ENCODE results near the gene ADAMTS16. TPM values are rescaled to one million over a fixed set of nuclear protein-coding genes. Genes with fewer than 3 reads are reported as not detected.

ADAMTS16 gene
- polyA plus RNA-seq, 4 donors, result 43.5 to 84.3 (median 72.6) TPM

DNA sequence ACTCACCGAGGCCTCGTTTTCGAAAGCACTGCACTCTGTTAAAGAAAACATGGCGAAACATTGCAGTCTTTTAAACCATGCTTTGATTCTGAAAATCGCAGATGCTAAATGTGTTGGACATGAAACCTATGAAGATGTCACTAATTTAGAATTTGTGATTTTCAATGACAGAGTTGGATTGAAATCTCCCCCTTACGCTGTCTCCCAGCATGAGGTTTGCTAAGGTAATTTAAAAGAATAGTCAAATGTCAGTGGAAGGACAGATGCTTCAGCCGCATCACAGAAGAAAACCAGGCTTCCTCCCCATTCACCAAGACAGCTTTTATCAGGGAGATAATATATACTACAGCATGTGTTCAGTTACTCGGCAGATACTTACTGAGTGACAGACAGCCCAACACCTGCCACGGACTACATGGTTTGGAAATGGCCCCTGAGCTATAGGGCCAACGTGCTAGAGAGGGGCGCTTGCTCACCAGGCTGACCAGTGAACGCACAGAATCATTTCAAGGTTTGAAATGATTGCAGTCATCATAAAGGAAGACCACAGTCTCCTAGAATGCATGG is 136.9 kb downstream of the ADAMTS16 start:
- DNase-seq (ENCODE audit: low read depth in 4 of 4, low spot score in 3 of 4), result no peak

GRCh38 chr5:5278201-5278814 is 138.2 kb downstream of the ADAMTS16 start:
- no peak for DNase-seq (ENCODE audit: low read depth in 4 of 4, low spot score in 3 of 4)

DNA sequence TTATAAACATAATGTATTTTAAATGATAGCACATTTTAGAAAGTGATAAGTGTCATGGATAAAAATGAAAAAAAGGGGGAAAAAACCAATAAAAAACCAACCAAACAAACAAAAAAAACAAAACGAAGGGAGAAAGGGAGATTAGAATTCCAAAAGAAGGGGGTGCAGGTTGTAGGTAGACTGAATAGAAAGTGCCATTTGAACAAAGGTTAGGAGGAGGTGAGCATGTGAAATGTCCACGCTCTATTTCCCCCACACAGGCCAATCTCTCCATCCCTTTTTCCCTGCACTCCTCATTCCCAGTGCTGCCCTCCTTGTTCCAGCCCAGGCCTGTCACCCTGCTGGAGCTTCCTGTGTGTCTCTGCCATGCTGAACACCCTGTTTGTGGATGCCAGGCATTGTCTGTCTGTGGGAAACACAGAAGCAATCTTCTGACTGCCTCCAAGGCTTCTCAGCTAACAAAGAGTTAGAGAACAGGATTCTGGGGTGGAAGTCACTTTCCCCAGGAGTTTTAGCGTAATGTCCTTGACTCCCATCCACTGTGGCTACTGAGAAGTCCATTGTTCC is 138.8 kb downstream of the ADAMTS16 start:
- no peak for DNase-seq (ENCODE audit: low read depth in 4 of 4, low spot score in 3 of 4)

- no peak for DNase-seq (ENCODE audit: low read depth in 4 of 4, low spot score in 3 of 4)
Observed at GRCh38 chr5:5285906-5286305, 145.8 kb downstream of the ADAMTS16 start.

- no peak for DNase-seq (ENCODE audit: low read depth in 4 of 4, low spot score in 3 of 4)
Observed at GRCh38 chr5:5287419-5287818, 147.3 kb downstream of the ADAMTS16 start.

GRCh38 chr5:5288201-5288600 is 148.1 kb downstream of the ADAMTS16 start:
- DNase-seq (ENCODE audit: low read depth in 4 of 4, low spot score in 3 of 4), result no peak

- no peak for DNase-seq (ENCODE audit: low read depth in 4 of 4, low spot score in 3 of 4)
Observed at GRCh38 chr5:5289537-5289936, 149.4 kb downstream of the ADAMTS16 start.

DNA sequence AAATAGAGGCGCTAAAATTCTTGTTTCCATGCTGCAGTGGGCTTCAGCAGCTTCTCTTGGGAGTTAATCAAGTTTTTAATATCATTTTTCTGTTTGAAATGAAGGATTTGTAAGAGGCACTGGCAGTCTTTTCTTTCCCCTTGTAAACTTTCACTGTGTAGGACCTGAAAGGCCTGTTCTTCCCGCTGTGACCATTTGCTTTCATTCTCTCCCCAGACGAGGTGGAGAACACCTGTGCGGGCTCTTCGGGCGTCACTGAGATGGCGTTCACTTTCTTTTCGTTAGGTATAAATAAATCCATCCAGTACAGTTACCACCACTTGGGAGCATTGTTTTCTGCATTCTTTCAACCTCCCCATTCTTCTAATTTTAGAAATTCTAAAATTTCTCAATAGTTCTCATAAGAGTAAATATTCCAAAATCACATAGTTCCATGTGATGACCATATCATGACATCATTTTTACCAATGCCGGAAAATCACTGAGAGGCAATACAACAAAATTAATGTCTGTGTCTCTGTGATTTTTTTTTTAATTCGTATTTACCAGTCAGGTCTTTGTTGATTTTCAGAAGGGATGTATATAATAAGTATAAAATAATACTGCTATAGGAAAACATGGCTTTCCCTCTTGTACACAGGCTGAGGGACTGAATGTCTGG is 150.7 kb downstream of the ADAMTS16 start:
- no peak for DNase-seq (ENCODE audit: low read depth in 4 of 4, low spot score in 3 of 4)

DNA sequence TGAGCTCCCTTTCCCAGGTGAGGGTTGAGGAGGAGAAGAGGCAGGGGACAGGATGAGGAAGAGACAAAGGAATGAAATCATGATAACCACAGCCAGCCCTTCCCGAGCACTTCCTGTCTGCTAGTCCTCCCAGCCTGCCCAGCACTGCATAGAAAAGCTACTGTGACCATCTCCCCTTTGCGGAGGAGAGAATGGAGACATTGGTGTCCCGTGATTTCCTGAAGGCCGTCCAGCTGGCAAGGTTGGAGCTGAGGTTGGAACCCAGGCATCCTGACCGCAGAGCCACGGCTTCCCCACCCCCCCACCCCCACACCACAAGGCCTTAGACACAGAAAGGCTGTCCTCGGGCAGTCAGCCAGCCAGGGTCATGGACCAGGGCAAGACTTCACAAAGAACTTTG is 151.2 kb downstream of the ADAMTS16 start:
- no peak for DNase-seq (ENCODE audit: low read depth in 4 of 4, low spot score in 3 of 4)

- no peak for DNase-seq (ENCODE audit: low read depth in 4 of 4, low spot score in 3 of 4)
Observed at GRCh38 chr5:5293029-5293428, 152.9 kb downstream of the ADAMTS16 start.

DNA sequence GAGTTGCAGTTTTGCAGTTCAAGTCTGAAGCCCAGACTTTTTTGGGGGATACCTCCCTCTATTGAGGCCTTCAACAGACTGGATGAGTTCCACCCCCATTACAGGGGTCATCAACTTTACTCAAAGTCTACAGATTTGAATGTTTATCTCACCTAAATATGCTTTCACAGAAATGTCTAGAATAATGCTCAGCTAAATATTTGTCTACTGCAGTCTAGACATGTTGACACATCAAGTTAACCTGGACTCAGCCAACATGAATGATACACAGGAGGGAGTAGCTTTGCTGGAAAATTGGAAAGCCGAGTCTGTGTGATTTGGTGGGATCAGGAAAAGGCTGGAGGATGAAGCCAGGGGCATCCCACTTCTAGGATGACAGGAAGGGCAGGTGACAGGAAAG is 154.3 kb downstream of the ADAMTS16 start:
- DNase-seq (ENCODE audit: low read depth in 4 of 4, low spot score in 3 of 4), result no peak

GRCh38 chr5:5295351-5295750 is 155.2 kb downstream of the ADAMTS16 start:
- DNase-seq (ENCODE audit: low read depth in 4 of 4, low spot score in 3 of 4), result no peak

DNA sequence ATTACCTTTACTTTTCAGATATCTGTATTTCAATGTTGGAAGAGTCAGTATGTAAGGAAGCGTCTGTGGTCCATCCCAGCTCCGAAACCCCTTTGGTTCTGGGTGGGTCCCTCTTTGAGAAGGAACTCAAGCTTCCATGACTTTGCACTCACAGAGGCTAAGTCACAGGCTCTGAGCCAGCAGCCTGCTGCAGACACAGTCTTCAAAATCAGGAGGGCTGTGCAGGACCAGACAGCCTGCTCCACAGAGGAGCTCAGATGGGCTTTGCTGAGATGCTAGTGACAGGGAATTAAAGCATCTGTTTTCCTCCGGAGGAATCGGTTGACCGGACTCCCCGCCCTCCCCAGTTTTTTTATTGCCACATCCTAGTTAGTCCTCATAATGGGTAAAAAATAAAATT is 155.9 kb downstream of the ADAMTS16 start:
- no peak for DNase-seq (ENCODE audit: low read depth in 4 of 4, low spot score in 3 of 4)

DNA sequence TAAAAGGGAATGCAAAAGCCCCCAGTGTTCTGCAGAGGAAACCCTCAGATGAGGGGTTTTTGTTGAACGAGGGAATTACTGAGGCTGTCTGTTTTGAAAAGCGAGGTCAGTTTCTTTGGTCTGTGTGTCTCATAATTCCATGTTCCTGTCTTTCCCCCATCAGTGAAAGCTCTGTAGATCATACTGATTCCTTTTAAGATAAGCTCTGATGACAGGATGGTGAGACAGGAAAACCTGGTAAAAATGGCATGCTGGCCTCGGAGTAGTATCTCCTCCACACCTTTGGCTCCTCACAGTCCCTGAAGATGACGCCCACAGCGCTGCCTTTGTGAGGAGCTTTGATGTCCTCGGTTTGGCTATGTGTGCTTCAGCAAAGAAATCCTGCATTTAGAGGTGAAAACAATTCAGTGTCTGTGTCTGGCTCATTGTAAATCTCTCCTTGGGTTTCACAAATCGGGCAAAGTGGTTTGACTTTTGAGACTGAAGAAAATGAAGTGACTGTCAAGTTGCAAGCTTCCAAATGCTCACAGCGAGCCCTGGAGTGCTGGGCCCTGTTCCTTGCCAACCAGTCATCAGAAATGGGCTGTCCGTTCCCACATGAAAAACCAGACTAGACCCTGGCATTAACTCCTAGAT is 157.4 kb downstream of the ADAMTS16 start:
- DNase-seq (ENCODE audit: low read depth in 4 of 4, low spot score in 3 of 4), result no peak

DNA sequence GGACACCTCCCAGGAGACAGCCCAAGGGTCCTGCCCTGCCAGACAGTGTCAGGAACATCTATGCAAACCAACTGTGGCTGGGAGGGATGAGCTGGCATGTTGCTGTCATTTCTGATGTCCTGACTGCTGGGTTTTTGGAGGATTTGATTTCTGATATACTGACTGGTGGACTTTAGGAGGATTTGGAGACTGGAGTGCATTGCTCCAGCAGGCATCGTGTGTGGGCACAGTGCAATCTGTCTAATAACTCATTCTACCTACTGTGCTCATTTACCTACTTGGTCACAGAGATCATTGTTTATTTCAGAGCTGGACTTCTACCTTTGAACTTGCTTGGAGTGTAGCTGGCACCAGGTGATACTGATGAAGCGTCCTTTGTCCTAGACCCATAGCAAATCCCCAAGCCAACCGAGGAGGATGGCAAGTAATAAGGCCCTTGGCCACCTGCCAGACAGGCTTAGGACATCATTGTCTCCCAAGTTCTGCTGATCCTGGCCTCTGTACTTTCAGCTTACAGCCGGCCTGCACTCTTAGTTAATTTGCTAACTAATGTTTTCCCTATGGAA is 158.0 kb downstream of the ADAMTS16 start:
- DNase-seq (ENCODE audit: low read depth in 4 of 4, low spot score in 3 of 4), result no peak

- DNase-seq (ENCODE audit: low read depth in 4 of 4, low spot score in 3 of 4), result no peak
Observed at GRCh38 chr5:5298841-5299541, 158.9 kb downstream of the ADAMTS16 start.

DNA sequence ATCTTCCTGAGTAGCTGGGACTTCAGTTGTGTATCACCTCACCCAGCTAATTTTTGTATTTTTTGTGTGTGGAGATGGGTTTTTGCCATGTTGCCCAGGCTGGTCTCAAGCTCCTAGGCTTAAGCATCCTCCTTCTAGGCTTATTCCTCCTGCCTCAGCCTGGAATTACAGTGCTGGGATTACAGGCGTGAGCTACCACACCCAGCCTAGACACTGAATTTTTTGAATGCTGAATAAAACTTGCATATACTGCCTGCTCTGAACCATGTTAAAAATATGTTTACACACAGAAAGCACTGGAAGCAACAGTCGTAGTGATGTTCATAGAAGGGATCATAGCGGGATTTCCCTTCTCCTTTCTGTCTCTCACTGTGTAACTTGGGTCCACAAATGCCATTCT is 161.0 kb downstream of the ADAMTS16 start:
- no peak for DNase-seq (ENCODE audit: low read depth in 4 of 4, low spot score in 3 of 4)

GRCh38 chr5:5302201-5302600 is 162.1 kb downstream of the ADAMTS16 start:
- DNase-seq (ENCODE audit: low read depth in 4 of 4, low spot score in 3 of 4), result no peak

DNA sequence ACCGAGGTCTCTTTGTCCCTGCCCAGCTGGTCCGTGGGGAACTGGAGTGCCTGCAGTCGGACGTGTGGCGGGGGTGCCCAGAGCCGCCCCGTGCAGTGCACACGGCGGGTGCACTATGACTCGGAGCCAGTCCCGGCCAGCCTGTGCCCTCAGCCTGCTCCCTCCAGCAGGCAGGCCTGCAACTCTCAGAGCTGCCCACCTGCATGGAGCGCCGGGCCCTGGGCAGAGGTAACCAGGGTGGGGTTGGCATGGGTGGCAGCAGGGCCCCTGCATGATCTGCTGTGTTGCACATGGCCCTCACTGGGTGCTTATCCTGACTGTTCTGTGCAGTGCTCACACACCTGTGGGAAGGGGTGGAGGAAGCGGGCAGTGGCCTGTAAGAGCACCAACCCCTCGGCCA is 163.1 kb downstream of the ADAMTS16 start:
- no peak for DNase-seq (ENCODE audit: low read depth in 4 of 4, low spot score in 3 of 4)

DNA sequence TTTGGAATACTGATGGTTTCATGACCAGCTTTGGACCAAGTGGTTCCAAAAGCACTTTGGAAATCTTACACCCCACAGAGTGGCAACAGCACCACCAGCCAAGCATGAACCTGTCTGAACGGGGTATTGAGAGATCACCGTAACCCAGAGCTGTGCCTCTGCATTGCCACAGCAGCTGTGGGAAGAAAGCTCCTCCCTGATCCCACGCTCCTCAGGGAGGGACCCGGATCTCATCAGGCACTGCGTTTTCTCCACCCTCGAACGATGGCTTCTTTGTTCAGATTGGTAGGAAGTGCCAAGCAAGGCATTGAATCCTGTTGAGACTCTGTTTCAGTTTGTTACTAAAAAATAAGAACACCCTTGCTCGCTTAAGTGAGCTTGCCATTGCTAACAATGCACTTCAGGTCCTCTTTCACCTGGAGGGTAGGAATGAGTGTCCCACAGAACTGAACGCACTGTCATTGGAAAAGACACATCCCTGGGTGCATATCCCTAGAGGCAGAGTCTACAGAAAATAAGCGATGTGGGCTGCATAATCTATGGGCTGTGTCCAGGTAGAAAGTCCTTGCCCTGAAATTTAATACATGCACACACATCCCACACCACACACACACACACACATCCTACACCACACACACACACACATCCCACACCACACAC is 164.4 kb downstream of the ADAMTS16 start:
- DNase-seq (ENCODE audit: low read depth in 4 of 4, low spot score in 3 of 4), result no peak
